HG03558 (cell line): ENCODE data around the gene SIN3A.
"Not testable (repeated sequence)": the region's sequence is repeated elsewhere in the genome, so short reads cannot be mapped to it uniquely, and the experiment has no call there.

Experiments
- ATAC-seq: cut with Tn5 transposase; IDR thresholded peaks from one replicate; pipeline ENCODE4 v1.9.1; 2021; ENCODE audit warnings: moderate number of reproducible peaks; ENCODE audit not compliant: unreplicated experiment; ENCODE audit errors: extremely low read depth

The SIN3A gene

GRCh38 chr15:75451202-75451673, 252 bp downstream of the SIN3A start:
- no peak for ATAC-seq

GRCh38 chr15:75450307-75451201, 936 bp downstream of the SIN3A start:
- ATAC-seq, result no peak

GRCh38 chr15:75449585-75450306, 1.7 kb downstream of the SIN3A start:
- ATAC-seq, result no peak

DNA sequence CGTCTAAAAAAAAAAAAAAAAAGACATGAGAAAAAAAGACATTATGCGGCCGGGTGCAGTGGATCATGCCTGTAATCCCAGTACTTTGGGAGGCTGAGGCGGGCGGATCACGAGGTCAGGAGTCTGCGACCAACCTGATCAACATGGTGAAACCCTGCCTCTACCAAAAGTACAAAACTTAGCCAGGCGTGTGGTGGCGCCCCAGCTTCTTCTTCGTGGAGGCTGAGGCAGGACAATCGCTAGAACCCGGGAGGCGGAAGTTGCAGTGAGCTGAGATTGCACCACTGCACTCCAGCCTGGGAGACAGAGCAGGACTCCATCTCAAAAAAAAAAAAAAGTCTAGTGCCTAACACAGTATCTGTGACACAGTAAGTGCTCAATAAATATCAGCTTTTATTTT, 3.3 kb downstream of the SIN3A start:
- not testable (repeated sequence) for ATAC-seq

- no peak for ATAC-seq
These were observed 5.3 kb downstream of the SIN3A start for GRCh38 chr15:75446151-75446550.

GRCh38 chr15:75445324-75445723, 6.2 kb downstream of the SIN3A start:
- ATAC-seq, result not testable (repeated sequence)

- not testable (repeated sequence) for ATAC-seq
These were observed 7.5 kb downstream of the SIN3A start for GRCh38 chr15:75443972-75444453.

DNA sequence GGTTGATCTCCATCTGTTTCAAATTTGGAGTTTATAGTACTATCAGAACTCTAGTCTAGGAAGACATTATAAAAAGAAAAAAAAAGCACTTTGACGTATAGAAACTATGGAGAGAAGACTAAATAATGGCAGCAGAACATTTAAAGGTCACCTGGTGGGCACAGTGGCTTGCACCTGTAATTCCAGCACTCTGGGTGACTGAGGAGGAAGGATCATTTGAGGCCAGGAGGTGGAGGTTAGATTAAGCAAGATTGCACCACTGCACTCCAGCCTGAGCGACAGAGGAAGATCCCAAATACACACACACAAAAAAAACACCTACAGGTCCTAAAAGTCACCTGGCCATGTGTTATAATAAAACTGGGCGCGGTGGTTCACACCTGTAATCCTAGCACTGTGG, 13.8 kb downstream of the SIN3A start:
- no peak for ATAC-seq

- ATAC-seq, result no peak
These were observed 14.6 kb downstream of the SIN3A start for GRCh38 chr15:75436881-75437280.

GRCh38 chr15:75431682-75432081, 19.8 kb downstream of the SIN3A start:
- no peak for ATAC-seq

DNA sequence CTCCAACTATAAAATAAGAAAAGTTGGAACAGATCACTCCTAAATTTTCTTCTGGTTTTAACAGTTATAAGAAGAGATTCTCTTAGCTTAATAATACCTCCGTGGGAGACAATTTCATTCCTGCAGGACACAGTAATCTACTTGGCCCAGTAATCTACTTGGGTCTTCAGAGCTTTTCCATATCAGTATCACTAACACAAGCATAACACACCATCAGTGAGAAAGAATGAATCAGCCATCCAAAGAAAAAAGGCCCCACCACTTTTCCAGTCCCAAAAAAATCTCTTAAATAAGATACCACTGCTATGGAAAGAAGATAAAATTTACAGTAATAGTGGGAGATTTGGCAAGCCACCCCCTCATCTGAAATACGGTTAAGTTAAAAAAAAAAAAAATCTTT, 20.2 kb downstream of the SIN3A start:
- ATAC-seq, result no peak

DNA sequence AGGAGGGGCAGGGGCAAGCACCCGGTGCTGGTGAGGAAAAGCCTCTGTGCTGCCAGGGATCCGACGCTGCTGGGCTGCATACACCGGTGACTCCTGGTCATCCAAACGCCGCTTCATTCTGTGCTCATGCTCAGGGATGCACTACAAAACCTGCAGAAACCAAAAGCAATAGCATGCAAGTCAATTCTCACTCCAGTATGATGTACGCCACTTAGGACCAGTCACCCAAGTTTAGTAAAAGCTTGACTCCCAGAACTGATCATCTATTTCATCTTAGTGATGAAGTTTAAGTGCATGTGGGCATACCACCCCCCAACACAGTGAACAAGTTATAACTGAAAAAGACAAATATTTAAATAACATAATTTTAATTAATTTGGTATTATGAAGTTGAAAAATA, 21.2 kb downstream of the SIN3A start:
- no peak for ATAC-seq

- ATAC-seq, result no peak
These were observed 23.3 kb downstream of the SIN3A start for GRCh38 chr15:75428152-75428551.

DNA sequence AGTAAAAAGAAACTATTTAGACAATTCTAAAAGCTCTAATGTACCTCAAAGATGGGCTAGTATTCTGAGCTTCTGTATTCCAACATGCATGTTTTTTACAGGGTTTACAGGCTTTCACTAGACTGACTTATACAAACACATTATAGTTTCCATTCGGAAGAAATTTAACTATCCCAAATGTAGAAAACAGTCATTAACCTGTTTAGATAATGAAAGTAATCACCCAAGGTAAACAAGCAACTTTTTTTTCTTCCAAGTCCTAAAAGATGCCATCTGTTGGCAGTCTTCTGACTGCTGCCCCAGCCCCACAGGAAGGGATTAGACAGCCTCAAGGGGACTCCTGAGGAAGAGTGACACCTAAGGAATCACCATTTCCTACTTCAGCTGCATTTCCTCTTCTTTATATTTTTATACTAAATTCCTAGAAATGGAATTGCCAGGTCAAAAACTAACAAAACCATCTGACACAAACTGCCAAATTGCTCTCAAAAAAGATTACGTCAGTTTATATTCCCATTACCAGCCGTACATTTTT, 25.5 kb downstream of the SIN3A start:
- no peak for ATAC-seq

DNA sequence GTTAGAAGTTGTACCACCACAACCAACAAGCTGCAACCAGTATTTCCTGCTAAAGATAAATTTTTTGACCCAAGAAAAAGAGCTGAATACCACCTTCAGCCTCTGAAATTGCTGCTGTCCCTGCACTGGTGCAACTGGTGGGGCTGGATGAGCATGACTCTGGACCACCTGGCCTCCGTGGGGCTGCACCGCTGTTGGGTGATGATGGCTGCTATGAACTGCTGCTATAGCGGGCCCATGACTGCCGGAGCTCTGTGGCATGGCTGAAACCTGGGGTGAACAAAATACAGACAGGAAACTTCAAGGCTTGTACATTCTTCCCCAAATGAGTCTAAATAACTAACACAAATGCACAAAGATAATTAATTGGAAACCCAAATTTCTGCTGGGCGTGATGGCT, 28.9 kb downstream of the SIN3A start:
- ATAC-seq, result no peak

DNA sequence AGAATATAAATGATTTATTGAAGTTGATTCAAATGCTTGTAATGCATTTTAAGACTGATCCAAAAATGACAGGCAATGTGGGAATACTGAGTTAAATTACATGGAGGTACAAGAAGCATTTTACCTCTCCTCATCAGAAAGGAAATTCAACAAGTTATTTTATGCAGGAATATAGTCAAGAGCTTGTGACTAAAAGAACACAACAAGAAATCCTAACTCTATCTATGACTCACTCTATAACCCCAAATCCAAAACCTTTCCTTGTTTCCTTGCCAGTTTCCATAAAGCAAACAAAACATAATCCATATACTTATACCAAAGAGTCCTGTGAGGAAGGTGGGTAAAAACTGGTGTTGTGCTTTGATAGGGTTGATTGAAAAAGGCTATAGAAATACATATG, 30.8 kb downstream of the SIN3A start:
- no peak for ATAC-seq

GRCh38 chr15:75416584-75416983, 34.9 kb downstream of the SIN3A start:
- ATAC-seq, result no peak

GRCh38 chr15:75410196-75410595, 41.3 kb downstream of the SIN3A start:
- ATAC-seq, result no peak

GRCh38 chr15:75407083-75407482, 44.4 kb downstream of the SIN3A start:
- no peak for ATAC-seq

- no peak for ATAC-seq
These were observed 47.6 kb downstream of the SIN3A start for GRCh38 chr15:75403892-75404291.

GRCh38 chr15:75397494-75397893, 54.0 kb downstream of the SIN3A start:
- ATAC-seq, result no peak
